ENCODE data around the gene IL17RD.

IL17RD gene

DNA sequence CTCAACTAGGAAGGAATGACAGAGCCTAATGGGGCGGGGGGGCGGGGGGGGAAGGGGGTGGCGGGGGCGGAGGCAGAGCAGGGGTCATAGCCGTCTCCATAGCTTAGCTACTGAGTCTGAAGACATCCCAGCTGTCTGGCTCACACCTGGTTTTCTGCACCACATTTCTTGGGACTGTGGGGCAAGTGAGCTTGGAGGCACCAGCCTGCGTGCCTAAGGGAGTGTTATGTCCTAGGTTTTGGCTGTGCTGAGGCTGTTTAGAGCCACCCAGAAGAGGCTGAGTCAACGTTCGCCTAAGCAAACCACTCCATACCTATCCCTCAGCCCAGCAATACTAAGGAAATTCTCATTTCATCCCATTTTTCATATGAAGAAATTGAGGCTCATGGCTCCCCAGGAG, 1.4 kb downstream of the IL17RD start:
- Histone ChIP-seq H3K4me3 (ENCODE audit: low read depth, low read length) (peak overlapping the region; percentile 65), H3K36me3 (replicated peaks) (no peaks in the 10 kb centered on the region), H3K27ac (no peak overlapping the region), H3K27me3 (replicated peaks) (no peaks in the 10 kb centered on the region)
- no peak for DNase-seq
- no peak for TF ChIP-seq CTCF (IDR thresholded peaks at IDR 0.05; ENCODE audit: low read depth, low read length, missing control alignments)
- in situ Hi-C loops (cut with HindIII; ENCODE audit: low pct_ligation_motif_present, low sequenced_read_pairs) = no loop called here

- H3K4me3 ChIP-seq (ENCODE audit: low read depth, low read length) = no peak overlapping the region
- in situ Hi-C loops (cut with HindIII; ENCODE audit: low pct_ligation_motif_present, low sequenced_read_pairs) = no loop called here
- DNase-seq = no peak
- TF ChIP-seq CTCF (IDR thresholded peaks at IDR 0.05; ENCODE audit: low read depth, low read length, missing control alignments) = no peak
- no peak overlapping the region for H3K27ac ChIP-seq
- no peaks in the 10 kb centered on the region for H3K27me3 ChIP-seq (replicated peaks)
- no peaks in the 10 kb centered on the region for H3K36me3 ChIP-seq (replicated peaks)
Observed at GRCh38 chr3:57161915-57162314, 3.2 kb downstream of the IL17RD start.

DNA sequence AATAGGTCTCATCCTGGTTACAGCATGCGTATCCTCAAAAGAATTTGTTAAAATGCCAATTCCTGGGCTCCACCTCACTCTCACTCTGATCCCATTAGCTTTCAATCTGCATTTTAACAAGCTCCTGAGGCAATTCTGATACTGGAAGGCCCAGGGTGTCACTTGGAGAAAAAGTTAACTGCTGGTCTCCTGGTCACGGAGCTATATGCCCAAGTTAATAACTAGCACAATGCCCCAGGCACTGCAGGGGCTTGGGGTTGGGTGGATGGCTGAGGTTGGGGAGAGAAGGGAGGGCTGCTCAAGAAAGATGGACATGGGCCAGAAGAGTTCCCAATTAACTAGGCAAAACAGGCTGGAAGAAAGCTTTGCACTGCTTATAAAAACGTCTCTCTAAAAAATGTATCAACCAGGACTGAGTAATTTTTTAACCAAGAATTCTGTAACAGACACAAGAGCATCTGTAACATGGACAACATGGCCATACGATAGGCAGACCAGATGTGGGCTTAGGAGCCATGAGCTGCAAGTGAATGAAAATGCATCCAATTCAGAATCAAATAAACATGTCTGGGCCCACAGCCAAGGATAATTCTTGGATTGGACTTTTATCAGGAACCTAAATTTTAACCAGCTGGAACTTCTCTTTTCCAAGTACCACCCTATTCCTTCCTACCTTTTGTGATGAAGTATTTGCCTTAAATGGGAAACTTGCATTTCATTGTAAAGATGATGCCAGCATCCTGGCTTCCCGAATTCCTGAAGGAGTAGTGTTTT, 4.2 kb downstream of the IL17RD start:
- DNase-seq = no peak
- Histone ChIP-seq H3K36me3 (replicated peaks) (no peaks in the 10 kb centered on the region), H3K4me3 (ENCODE audit: low read depth, low read length) (no peak overlapping the region), H3K27me3 (replicated peaks) (no peaks in the 10 kb centered on the region), H3K27ac (no peak overlapping the region)
- TF ChIP-seq CTCF (IDR thresholded peaks at IDR 0.05; ENCODE audit: low read depth, low read length, missing control alignments) = no peak
- in situ Hi-C loops (cut with HindIII; ENCODE audit: low pct_ligation_motif_present, low sequenced_read_pairs) = no loop called here

- no peak overlapping the region for H3K4me3 ChIP-seq (ENCODE audit: low read depth, low read length)
- H3K27me3 ChIP-seq (replicated peaks) = no peaks in the 10 kb centered on the region
- H3K27ac ChIP-seq = no peak overlapping the region
- no peaks in the 10 kb centered on the region for H3K36me3 ChIP-seq (replicated peaks)
- in situ Hi-C loops (cut with HindIII; ENCODE audit: low pct_ligation_motif_present, low sequenced_read_pairs) = no loop called here
- no peak for TF ChIP-seq CTCF (IDR thresholded peaks at IDR 0.05; ENCODE audit: low read depth, low read length, missing control alignments)
- DNase-seq = no peak
Observed at GRCh38 chr3:57160076-57160764, 4.9 kb downstream of the IL17RD start.

GRCh38 chr3:57158813-57159738, 6.1 kb downstream of the IL17RD start:
- TF ChIP-seq CTCF (IDR thresholded peaks at IDR 0.05; ENCODE audit: low read depth, low read length, missing control alignments) = no peak
- in situ Hi-C loops (cut with HindIII; ENCODE audit: low pct_ligation_motif_present, low sequenced_read_pairs) = no loop called here
- DNase-seq = no peak
- Histone ChIP-seq H3K36me3 (replicated peaks) (no peaks in the 10 kb centered on the region), H3K27me3 (replicated peaks) (no peaks in the 10 kb centered on the region), H3K27ac (no peak overlapping the region), H3K4me3 (ENCODE audit: low read depth, low read length) (no peak overlapping the region)

Data from brain microvascular endothelial cell (primary cell).